Measurements from ENCODE around the gene SYNE3.

Gene SYNE3

GRCh38 chr14:95471476-95471875 lies 45.0 kb downstream of the SYNE3 start:
- no peak for DNase-seq

- DNase-seq: no peak
Observed at GRCh38 chr14:95471016-95471415, 45.4 kb downstream of the SYNE3 start.

GRCh38 chr14:95469134-95469481 lies 47.3 kb downstream of the SYNE3 start:
- DNase-seq: no peak

GRCh38 chr14:95468448-95469133 lies 47.9 kb downstream of the SYNE3 start:
- DNase-seq: no peak

DNA sequence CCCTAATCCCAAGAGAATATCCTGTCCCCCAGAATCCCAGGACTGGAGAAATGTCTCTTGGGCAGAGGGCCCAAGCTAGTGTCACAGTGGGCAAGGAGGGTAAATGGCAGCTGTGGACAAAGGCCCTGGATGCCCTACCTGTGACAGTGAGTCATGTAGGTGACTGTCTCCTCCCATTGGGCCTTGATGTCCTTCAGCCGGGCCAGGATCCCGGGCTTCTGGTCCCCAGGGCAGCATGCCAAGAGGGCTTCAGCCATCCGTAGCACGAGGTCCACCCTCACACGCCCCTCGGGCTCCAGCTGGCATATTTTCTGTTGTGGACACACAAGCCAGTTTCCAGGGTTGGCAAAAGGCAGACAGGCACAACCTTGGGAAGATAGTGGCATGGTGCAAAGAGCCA lies 48.8 kb downstream of the SYNE3 start:
- no peak for DNase-seq

DNA sequence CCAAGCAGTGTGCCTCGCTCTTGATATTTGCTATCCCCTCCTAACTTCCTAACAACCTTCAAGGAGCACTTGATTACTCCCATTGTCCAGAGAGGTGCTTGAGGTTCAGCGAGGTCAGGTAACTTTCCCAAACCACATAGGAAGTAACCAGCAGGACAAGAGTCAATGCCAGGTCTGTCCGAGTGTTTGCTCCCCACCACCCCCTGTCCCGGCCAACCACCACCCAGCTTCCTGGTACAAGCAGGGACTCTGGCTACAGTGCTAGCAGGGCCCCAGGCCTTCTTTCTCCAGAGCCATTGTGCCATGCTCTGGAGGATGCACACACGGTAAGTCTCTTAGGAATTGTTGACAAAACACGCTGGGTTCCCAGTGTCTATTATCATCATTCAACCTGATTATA lies 49.2 kb downstream of the SYNE3 start:
- peak; percentile 42 for DNase-seq
